Measurements from ENCODE around the gene RNU6-1. TPM values are rescaled to one million over a fixed set of nuclear protein-coding genes. Genes with fewer than 3 reads are reported as not detected.
A peak's percentile ranks its signal among the peaks of the same experiment; 100 is the strongest.

RNU6-1 gene
- total RNA-seq, 1 experiment from 2014 or later = not detected

GRCh38 chr15:67843092-67843501 is 3.3 kb upstream of the RNU6-1 start:
- no TSS peak for BruUV-seq (replicated peaks)
- CTCF ChIA-PET = interaction anchor here (0.6 kb wide), 1 partner anchor 312 kb away, joined by 3 read pairs; no protein-coding TSS in a partner anchor
- Mint-ChIP-seq H3K4me1 (ENCODE audit: insufficient read depth, unreplicated experiment) (no peaks in the 10 kb centered on the region), H3K27me3 (ENCODE audit: insufficient read depth, unreplicated experiment) (no peaks in the 10 kb centered on the region), H3K27ac (ENCODE audit: low read depth, unreplicated experiment) (no peak overlapping the region), H3K4me3 (ENCODE audit: unreplicated experiment) (no peak overlapping the region), H3K36me3 (ENCODE audit: insufficient read depth, unreplicated experiment) (peaks cover 13% of the 10 kb centered on the region), H3K9me3 (ENCODE audit: unreplicated experiment) (no peaks in the 10 kb centered on the region)
- TF ChIP-seq, protein P1, sequence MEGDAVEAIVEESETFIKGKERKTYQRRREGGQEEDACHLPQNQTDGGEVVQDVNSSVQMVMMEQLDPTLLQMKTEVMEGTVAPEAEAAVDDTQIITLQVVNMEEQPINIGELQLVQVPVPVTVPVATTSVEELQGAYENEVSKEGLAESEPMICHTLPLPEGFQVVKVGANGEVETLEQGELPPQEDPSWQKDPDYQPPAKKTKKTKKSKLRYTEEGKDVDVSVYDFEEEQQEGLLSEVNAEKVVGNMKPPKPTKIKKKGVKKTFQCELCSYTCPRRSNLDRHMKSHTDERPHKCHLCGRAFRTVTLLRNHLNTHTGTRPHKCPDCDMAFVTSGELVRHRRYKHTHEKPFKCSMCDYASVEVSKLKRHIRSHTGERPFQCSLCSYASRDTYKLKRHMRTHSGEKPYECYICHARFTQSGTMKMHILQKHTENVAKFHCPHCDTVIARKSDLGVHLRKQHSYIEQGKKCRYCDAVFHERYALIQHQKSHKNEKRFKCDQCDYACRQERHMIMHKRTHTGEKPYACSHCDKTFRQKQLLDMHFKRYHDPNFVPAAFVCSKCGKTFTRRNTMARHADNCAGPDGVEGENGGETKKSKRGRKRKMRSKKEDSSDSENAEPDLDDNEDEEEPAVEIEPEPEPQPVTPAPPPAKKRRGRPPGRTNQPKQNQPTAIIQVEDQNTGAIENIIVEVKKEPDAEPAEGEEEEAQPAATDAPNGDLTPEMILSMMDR (IDR thresholded peaks at IDR 0.05; ENCODE audit: unreplicated experiment) = no peak
- DNase-seq (ENCODE audit: unreplicated experiment) = no peak
- POLR2A ChIA-PET = interaction anchor here (0.6 kb wide), 1 partner anchor 1033 kb away, joined by 3 read pairs; no protein-coding TSS in a partner anchor
- intact Hi-C loops (cut with micrococcal nuclease) = no loop called here

- no peaks in the 10 kb centered on the region for H3K4me1 Mint-ChIP-seq (ENCODE audit: insufficient read depth, unreplicated experiment)
- no peak for DNase-seq (ENCODE audit: unreplicated experiment)
- no peak overlapping the region for H3K4me3 Mint-ChIP-seq (ENCODE audit: unreplicated experiment)
- POLR2A ChIA-PET = interaction anchor here (0.6 to 2.0 kb wide), 6 partner anchors 10 to 387 kb away, joined by 3 to 4 read pairs (median 3); no protein-coding TSS in a partner anchor
- intact Hi-C loops (cut with micrococcal nuclease) = loop anchor here (2.0 kb wide), 1 partner anchor 313 kb away; no protein-coding TSS in a partner anchor
- no peaks in the 10 kb centered on the region for H3K9me3 Mint-ChIP-seq (ENCODE audit: unreplicated experiment)
- CTCF ChIA-PET = interaction anchor here (0.7 kb wide), 1 partner anchor 574 kb away, joined by 3 read pairs; no protein-coding TSS in a partner anchor
- peaks cover 13% of the 10 kb centered on the region for H3K36me3 Mint-ChIP-seq (ENCODE audit: insufficient read depth, unreplicated experiment)
- TF ChIP-seq, protein P1 (IDR thresholded peaks at IDR 0.05; ENCODE audit: unreplicated experiment) = no peak
- no peaks in the 10 kb centered on the region for H3K27me3 Mint-ChIP-seq (ENCODE audit: insufficient read depth, unreplicated experiment)
- no peak overlapping the region for H3K27ac Mint-ChIP-seq (ENCODE audit: low read depth, unreplicated experiment)
- no TSS peak for BruUV-seq (replicated peaks)
Observed at GRCh38 chr15:67841513-67841762, 1.6 kb upstream of the RNU6-1 start.

- ChIA-PET CTCF (interaction anchor here (0.7 kb wide), 2 partner anchors 121 to 573 kb away, joined by 3 to 5 read pairs; no protein-coding TSS in a partner anchor), POLR2A (interaction anchor here (0.6 to 2.0 kb wide), 10 partner anchors 10 to 389 kb away, joined by 3 to 4 read pairs (median 3); partner anchors contain the start of gene CLN6)
- intact Hi-C loops (cut with micrococcal nuclease) = loop anchor here (1.0 to 2.0 kb wide), 2 partner anchors 157 to 314 kb away; no protein-coding TSS in a partner anchor
- Mint-ChIP-seq H3K27ac (ENCODE audit: low read depth, unreplicated experiment) (peak overlapping the region; percentile 94), H3K36me3 (ENCODE audit: insufficient read depth, unreplicated experiment) (peaks cover 13% of the 10 kb centered on the region), H3K27me3 (ENCODE audit: insufficient read depth, unreplicated experiment) (no peaks in the 10 kb centered on the region), H3K4me1 (ENCODE audit: insufficient read depth, unreplicated experiment) (no peaks in the 10 kb centered on the region), H3K4me3 (ENCODE audit: unreplicated experiment) (peak overlapping the region; percentile 81), H3K9me3 (ENCODE audit: unreplicated experiment) (no peaks in the 10 kb centered on the region)
- DNase-seq (ENCODE audit: unreplicated experiment) = no peak
- TF ChIP-seq, protein P1 (IDR thresholded peaks at IDR 0.05; ENCODE audit: unreplicated experiment) = no peak
- no TSS peak for BruUV-seq (replicated peaks)
Observed at GRCh38 chr15:67840749-67841512, 1.1 kb upstream of the RNU6-1 start.

DNA sequence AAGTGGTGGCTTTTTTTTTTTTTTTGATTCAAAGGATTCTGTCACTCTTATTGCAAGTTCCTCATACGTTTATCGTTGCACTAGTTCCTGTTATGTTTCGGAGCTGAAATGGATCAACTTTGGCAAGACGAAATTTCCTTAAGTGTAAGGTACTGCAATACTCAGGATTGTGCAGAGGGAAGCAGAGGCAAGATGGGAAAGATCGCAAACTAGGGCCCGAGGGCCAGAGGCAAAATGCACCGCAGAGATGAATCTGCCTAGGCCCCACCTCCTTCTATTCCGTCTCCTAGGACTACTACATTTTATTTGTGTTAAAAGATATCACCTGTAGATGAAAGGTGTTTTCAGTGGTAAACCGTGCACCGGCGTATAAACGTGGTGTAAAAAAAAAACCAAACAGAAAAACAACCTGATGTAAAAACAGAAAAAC is 331 bp downstream of the RNU6-1 start:
- Mint-ChIP-seq H3K9me3 (ENCODE audit: unreplicated experiment) (no peaks in the 10 kb centered on the region), H3K27me3 (ENCODE audit: insufficient read depth, unreplicated experiment) (no peaks in the 10 kb centered on the region), H3K36me3 (ENCODE audit: insufficient read depth, unreplicated experiment) (peaks cover 13% of the 10 kb centered on the region), H3K27ac (ENCODE audit: low read depth, unreplicated experiment) (peak overlapping the region; percentile 94), H3K4me1 (ENCODE audit: insufficient read depth, unreplicated experiment) (no peaks in the 10 kb centered on the region), H3K4me3 (ENCODE audit: unreplicated experiment) (peak overlapping the region; percentile 81)
- TF ChIP-seq, protein P1 (IDR thresholded peaks at IDR 0.05; ENCODE audit: unreplicated experiment) = no peak
- CTCF ChIA-PET = no interaction called here
- POLR2A ChIA-PET = interaction anchor here (0.6 kb wide), 1 partner anchor 852 kb away, joined by 5 read pairs; no protein-coding TSS in a partner anchor
- intact Hi-C loops (cut with micrococcal nuclease) = loop anchor here (10.0 kb wide), 2 partner anchors 535 to 775 kb away; partner anchors contain the start of gene SMAD3
- peak; percentile 60 for DNase-seq (ENCODE audit: unreplicated experiment)
- BruUV-seq (replicated peaks) = no TSS peak
